Endothelial cell of umbilical vein (primary cell): ENCODE data around the gene ETHE1. TPM values are rescaled to one million over a fixed set of nuclear protein-coding genes. Genes with fewer than 3 reads are reported as not detected.

Source experiments
- BruUV-seq: library from RNA; stranded (reverse); fragments of 400-500 nt; replicated peaks from 2 replicates; lab custom pipeline; 2021; lab: Mats Ljungman, UMichigan
- CTCF ChIA-PET: fragments of 300-600, 350-600 bp; sonication (Branson Sonifier 250); formaldehyde crosslinking; loops from one replicate; lab custom pipeline; 2021; ENCODE audit warnings: antibody characterized with exemption, inconsistent platforms; lab: Charles Lee
- POLR2A ChIA-PET: fragments of 300-600, 350-600 bp; sonication (Branson Sonifier 250); formaldehyde crosslinking; loops from one replicate; lab custom pipeline; 2021; ENCODE audit warnings: antibody characterized with exemption, inconsistent platforms; lab: Charles Lee
- DNase-seq: peaks from one replicate; pipeline ENCODE4 v3.0.0-alpha.2; 2011; ENCODE audit warnings: low read depth, low spot score
- FAIRE-seq: peaks from 2 replicates; lab custom pipeline; 2011; peaks lifted over from hg19 to GRCh38; lab: Jason Lieb, UNC
- H2AFZ ChIP-seq: 2 replicates; pipeline ENCODE4 v1.6.0; 2012; ENCODE audit warnings: low read depth, low read length, control low read depth, inconsistent platforms
- H3K27ac ChIP-seq: 2 replicates; pipeline ENCODE4 v1.5.1; 2011; ENCODE audit warnings: low read depth, mild to moderate bottlenecking, control low read depth, low read length, moderate library complexity; ENCODE audit not compliant: insufficient read depth
- H3K27me3 ChIP-seq, 2 experiments: 2 replicates each; pipeline versions ENCODE4 v1.6.0 to v1.6.1; 2011; ENCODE audit warnings: low read length in 2 of 2, mixed read lengths in 1 of 2; ENCODE audit not compliant: control insufficient read depth in 2 of 2, insufficient read depth in 2 of 2
- H3K36me3 ChIP-seq, 2 experiments: 2 replicates in 1 of 2; 3 replicates in 1 of 2; pipeline ENCODE4 v1.5.1; 2011; ENCODE audit warnings: low read length in 2 of 2, mild to moderate bottlenecking in 1 of 2, moderate library complexity in 1 of 2; ENCODE audit not compliant: control insufficient read depth in 2 of 2, insufficient read depth in 2 of 2; ENCODE audit errors: extremely low read depth in 1 of 2
- H3K4me1 ChIP-seq: 3 replicates; pipeline ENCODE4 v1.5.1; 2011; ENCODE audit warnings: mild to moderate bottlenecking, low read length; ENCODE audit not compliant: control insufficient read depth, insufficient read depth; ENCODE audit errors: extremely low read depth
- H3K4me2 ChIP-seq: 2 replicates; pipeline ENCODE4 v1.6.1; 2011; ENCODE audit warnings: low read length, control low read depth, mixed read lengths; ENCODE audit not compliant: insufficient read depth
- H3K4me3 ChIP-seq, 3 experiments: fragments of 200-600 bp in 1 of 3; sonication (generic), shearing (Covaris generic) in 1 of 3; replicated peaks in 1 of 3; 2 replicates each; pipeline ENCODE4 v1.5.1; 2011 to 2016; ENCODE audit warnings: control low read depth in 3 of 3, low read length in 3 of 3, mild to moderate bottlenecking in 2 of 3, inconsistent platforms in 1 of 3, low read depth in 1 of 3, moderate library complexity in 1 of 3; ENCODE audit not compliant: insufficient read depth in 1 of 3
- H3K79me2 ChIP-seq: 2 replicates; pipeline ENCODE4 v1.6.0; 2012; ENCODE audit warnings: low read length, inconsistent platforms; ENCODE audit not compliant: control insufficient read depth, insufficient read depth
- H3K9ac ChIP-seq: replicated peaks from 2 replicates; pipeline ENCODE3; 2011; ENCODE audit warnings: low read length, control low read depth; ENCODE audit not compliant: insufficient read depth; ENCODE audit errors: extremely low read depth
- H3K9me1 ChIP-seq: replicated peaks from 3 replicates; pipeline ENCODE4 v1.6.0; 2011; ENCODE audit warnings: mild to moderate bottlenecking, low read length; ENCODE audit not compliant: control insufficient read depth, insufficient read depth; ENCODE audit errors: extremely low read depth
- H3K9me3 ChIP-seq: replicated peaks from 2 replicates; pipeline ENCODE4 v1.5.1; 2012; ENCODE audit warnings: low read length, inconsistent platforms; ENCODE audit not compliant: control insufficient read depth, insufficient read depth
- H4K20me1 ChIP-seq: replicated peaks from 2 replicates; pipeline ENCODE3; 2011; ENCODE audit warnings: mild to moderate bottlenecking, low read length; ENCODE audit not compliant: control insufficient read depth, insufficient read depth; ENCODE audit errors: extremely low read depth
- GATA2 ChIP-seq: IDR thresholded peaks from 2 replicates; pipeline ENCODE4 v1.7.0; 2011; ENCODE audit warnings: low read depth, mild to moderate bottlenecking, moderate library complexity, mixed read lengths, low read length; ENCODE audit not compliant: insufficient read length, insufficient read depth
- dilution Hi-C: fragments of 300-500 bp; cut with MboI; formaldehyde crosslinking; loops from one replicate; pipeline ENCODE4 v1.15.0; 2019; ENCODE audit warnings: low sequenced_read_pairs; ENCODE audit not compliant: extremely low pct_ligation_motif_present
- intact Hi-C: fragments of 100-400 bp; cut with micrococcal nuclease; formaldehyde crosslinking; loops from one replicate; pipeline ENCODE4 v1.10.0; 2022
- polyA plus RNA-seq, 4 experiments: library from polyadenylated mRNA; depleted of rRNA in 3 of 4; stranded (reverse) in 3 of 4; unstranded in 1 of 4; fragments of >200 nt; gene quantifications; 2 replicates each; pipeline versions ENCODE4 v1.2.1 to v1.2.3, GENCODE V29; 2011 to 2012; ENCODE audit warnings: missing spikeins in 1 of 4
- total RNA-seq: library from RNA; stranded (reverse); gene quantifications from 2 replicates; pipeline ENCODE4 v1.2.3, GENCODE V29; 2021
- TF ChIP-seq, protein P1 (sequence below), 2 donors: IDR thresholded peaks; 1 replicate in 1 of 2; 2 replicates in 1 of 2; pipeline ENCODE4 v1.5.1; 2011; ENCODE audit warnings: low read length in 2 of 2, mild to moderate bottlenecking in 2 of 2, moderate library complexity in 2 of 2, control low read depth in 1 of 2, inconsistent platforms in 1 of 2, low read depth in 1 of 2; ENCODE audit not compliant: insufficient read depth in 1 of 2; ENCODE audit errors: extremely low read depth in 1 of 2

The ETHE1 gene
- total and polyA plus RNA-seq, 2 donors (not counting 3 experiments of a cell fraction or from before 2014, with no cell fraction given) = 34.5 to 124 TPM

DNA sequence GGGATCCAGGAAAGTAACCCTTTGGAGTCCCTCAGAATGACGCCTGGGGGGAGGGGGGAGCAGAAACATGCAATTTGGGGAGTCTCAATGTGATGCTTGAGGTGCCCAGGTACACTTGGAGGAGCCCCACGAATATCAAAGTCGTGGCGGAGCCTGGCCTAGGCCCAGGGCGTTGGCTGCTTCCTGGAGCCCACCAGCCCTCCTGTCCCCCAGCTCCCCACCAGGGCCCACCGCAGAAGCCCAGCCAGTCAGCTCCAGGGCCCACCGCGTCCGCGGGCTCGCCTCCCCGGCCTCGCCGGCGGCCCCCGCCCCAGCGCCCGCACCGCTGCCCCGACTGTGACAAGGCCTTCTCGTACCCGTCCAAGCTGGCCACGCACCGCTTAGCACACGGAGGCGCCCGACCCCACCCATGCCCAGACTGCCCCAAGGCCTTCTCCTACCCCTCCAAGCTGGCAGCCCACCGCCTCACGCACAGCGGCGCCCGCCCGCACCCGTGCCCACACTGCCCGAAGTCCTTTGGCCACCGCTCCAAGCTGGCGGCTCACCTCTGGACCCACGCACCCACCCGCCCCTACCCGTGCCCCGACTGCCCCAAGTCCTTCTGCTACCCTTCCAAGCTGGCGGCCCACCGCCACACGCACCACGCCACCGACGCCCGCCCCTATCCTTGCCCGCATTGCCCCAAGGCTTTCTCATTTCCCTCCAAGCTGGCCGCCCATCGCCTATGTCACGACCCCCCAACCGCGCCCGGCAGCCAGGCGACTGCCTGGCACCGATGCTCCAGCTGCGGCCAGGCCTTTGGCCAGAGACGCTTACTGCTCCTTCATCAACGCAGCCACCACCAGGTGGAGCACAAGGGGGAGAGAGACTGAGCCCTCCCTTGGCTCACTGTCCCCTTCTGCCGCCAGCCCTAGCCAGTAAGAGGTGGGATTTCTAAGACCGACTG is 8.1 kb upstream of the ETHE1 start:
- intact Hi-C loops (loop anchor here (1.0 to 2.0 kb wide), 5 partner anchors 20 to 250 kb away; partner anchors contain the start of genes PINLYP and XRCC1), dilution Hi-C loops (no loop called here)
- H3K79me2 ChIP-seq = no peaks in the 10 kb centered on the region
- no peak overlapping the region for H3K4me3 ChIP-seq
- H2AFZ ChIP-seq = no peak overlapping the region
- no peaks in the 10 kb centered on the region for H4K20me1 ChIP-seq
- CTCF ChIA-PET = interaction anchor here (0.7 to 6.2 kb wide), 24 partner anchors 10 to 416 kb away, joined by 3 to 118 read pairs (median 5); partner anchors contain the start of genes IRGQ, PINLYP, XRCC1 and ZNF221
- H3K36me3 ChIP-seq = peaks cover 0 to under 1% of the 10 kb centered on the region in 2 experiments
- no peaks in the 10 kb centered on the region for H3K27me3 ChIP-seq
- POLR2A ChIA-PET = interaction anchor here (1.0 to 1.1 kb wide), 2 partner anchors 60 to 127 kb away, joined by 3 to 6 read pairs; no protein-coding TSS in a partner anchor
- peaks cover 10% of the 10 kb centered on the region for H3K4me1 ChIP-seq
- H3K27ac ChIP-seq = no peak overlapping the region
- FAIRE-seq = peak; percentile 86
- no peak overlapping the region for H3K4me2 ChIP-seq
- no peaks in the 10 kb centered on the region for H3K9me1 ChIP-seq
- H3K9ac ChIP-seq = no peak overlapping the region
- BruUV-seq = no TSS peak
- DNase-seq = peak; percentile 66
- TF ChIP-seq, protein P1, sequence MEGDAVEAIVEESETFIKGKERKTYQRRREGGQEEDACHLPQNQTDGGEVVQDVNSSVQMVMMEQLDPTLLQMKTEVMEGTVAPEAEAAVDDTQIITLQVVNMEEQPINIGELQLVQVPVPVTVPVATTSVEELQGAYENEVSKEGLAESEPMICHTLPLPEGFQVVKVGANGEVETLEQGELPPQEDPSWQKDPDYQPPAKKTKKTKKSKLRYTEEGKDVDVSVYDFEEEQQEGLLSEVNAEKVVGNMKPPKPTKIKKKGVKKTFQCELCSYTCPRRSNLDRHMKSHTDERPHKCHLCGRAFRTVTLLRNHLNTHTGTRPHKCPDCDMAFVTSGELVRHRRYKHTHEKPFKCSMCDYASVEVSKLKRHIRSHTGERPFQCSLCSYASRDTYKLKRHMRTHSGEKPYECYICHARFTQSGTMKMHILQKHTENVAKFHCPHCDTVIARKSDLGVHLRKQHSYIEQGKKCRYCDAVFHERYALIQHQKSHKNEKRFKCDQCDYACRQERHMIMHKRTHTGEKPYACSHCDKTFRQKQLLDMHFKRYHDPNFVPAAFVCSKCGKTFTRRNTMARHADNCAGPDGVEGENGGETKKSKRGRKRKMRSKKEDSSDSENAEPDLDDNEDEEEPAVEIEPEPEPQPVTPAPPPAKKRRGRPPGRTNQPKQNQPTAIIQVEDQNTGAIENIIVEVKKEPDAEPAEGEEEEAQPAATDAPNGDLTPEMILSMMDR (IDR thresholded peaks at IDR 0.05; ENCODE audit: extremely low read depth in 1 of 2, insufficient read depth in 1 of 2, low read depth in 1 of 2, low read length in 2 of 2) = peak; percentile 70 to 84
- no peak for TF ChIP-seq GATA2
- H3K9me3 ChIP-seq = no peaks in the 10 kb centered on the region
